ENCODE results near the gene ZNF74.
"Not testable (repeated sequence)": the region's sequence is repeated elsewhere in the genome, so short reads cannot be mapped to it uniquely, and the experiment has no call there.

ZNF74 gene

GRCh38 chr22:20450551-20450906 is 56.6 kb downstream of the ZNF74 start:
- DNase-seq = no peak

DNA sequence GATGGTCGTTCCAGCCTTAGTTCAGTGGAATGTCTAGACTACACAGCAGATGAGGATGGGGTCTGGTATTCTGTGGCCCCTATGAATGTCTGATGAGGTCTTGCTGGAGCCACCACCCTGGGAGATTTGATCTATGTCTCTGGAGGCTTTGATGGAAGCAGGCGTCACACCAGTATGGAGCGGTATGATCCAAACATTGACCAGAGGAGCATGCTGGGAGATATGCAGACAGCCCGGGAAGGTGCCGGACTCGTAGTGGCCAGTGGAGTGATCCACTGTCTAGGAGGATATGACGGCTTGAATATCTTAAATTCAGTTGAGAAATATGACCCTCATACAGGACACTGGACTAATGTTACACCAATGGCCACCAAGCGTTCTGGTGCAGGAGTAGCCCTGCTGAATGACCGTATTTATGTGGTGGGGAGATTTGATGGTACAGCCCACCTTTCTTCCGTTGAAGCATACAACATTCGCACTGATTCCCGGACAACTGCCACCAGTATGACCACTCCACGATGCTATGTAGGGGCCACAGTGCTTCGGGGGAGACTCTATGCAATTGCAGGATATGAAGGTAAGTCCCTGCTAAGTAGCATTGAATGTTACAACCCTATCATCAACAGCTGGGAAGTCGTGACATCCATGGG is 57.3 kb downstream of the ZNF74 start:
- DNase-seq = not testable (repeated sequence)

- DNase-seq = no peak
These were observed 58.0 kb downstream of the ZNF74 start for GRCh38 chr22:20451920-20452319.

GRCh38 chr22:20453222-20453621 is 59.3 kb downstream of the ZNF74 start:
- DNase-seq = no peak

- no peak for DNase-seq
These were observed 61.7 kb downstream of the ZNF74 start for GRCh38 chr22:20455709-20456063.

GRCh38 chr22:20456064-20456721 is 62.2 kb downstream of the ZNF74 start:
- peak; percentile 70 for DNase-seq

- no peak for DNase-seq
These were observed 62.7 kb downstream of the ZNF74 start for GRCh38 chr22:20456722-20457076.

GRCh38 chr22:20457506-20458240 is 63.7 kb downstream of the ZNF74 start:
- no peak for DNase-seq
